ENCODE data around the gene ARHGAP22. TPM values are rescaled to one million over a fixed set of nuclear protein-coding genes. Genes with fewer than 3 reads are reported as not detected.

The ARHGAP22 gene
- total and polyA plus RNA-seq, 2 experiments from 2014 or later: 3.2 to 7.8 TPM

GRCh38 chr10:48492201-48492600 lies 112.7 kb downstream of the ARHGAP22 start:
- Histone ChIP-seq H3K4me1 (ENCODE audit: low read depth) (no peaks in the 10 kb centered on the region), H3K4me3 (no peak overlapping the region), H3K27ac (no peak overlapping the region), H3K36me3 (no peaks in the 10 kb centered on the region), H3K27me3 (no peaks in the 10 kb centered on the region), H3K9me3 (ENCODE audit: low read depth) (no peaks in the 10 kb centered on the region)
- TF ChIP-seq CTCF (IDR thresholded peaks at IDR 0.05; ENCODE audit: low read depth, low read length): no peak
- DNase-seq (ENCODE audit: low read depth in 1 of 2, low spot score in 1 of 2): no peak

GRCh38 chr10:48491392-48492139 lies 113.3 kb downstream of the ARHGAP22 start:
- no peak for TF ChIP-seq CTCF (IDR thresholded peaks at IDR 0.05; ENCODE audit: low read depth, low read length)
- Histone ChIP-seq H3K4me1 (ENCODE audit: low read depth) (no peaks in the 10 kb centered on the region), H3K36me3 (no peaks in the 10 kb centered on the region), H3K9me3 (ENCODE audit: low read depth) (no peaks in the 10 kb centered on the region), H3K27me3 (no peaks in the 10 kb centered on the region), H3K4me3 (no peak overlapping the region), H3K27ac (no peak overlapping the region)
- DNase-seq (ENCODE audit: low read depth in 1 of 2, low spot score in 1 of 2): no peak

DNA sequence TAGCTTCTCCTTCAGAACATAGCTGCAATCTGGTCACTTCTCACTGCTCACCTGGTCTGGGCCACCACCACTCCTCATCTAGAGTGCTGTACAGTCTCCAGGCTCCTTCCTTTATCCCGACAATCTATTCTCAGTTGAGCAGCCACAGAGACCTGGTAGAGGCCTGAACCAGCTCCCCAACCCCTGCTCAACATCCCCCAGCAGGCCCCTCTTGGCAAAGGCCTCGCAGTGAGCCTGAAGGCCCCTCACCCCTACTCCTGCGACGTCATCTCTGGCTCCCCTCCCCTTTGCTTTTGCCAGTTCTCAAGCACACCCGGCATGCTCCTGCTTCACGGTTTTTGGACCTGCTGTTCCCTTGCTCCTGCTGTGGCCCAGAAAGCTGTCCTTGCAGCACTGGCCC lies 113.9 kb downstream of the ARHGAP22 start:
- DNase-seq (ENCODE audit: low read depth in 1 of 2, low spot score in 1 of 2): no peak
- H3K4me1 ChIP-seq (ENCODE audit: low read depth): no peaks in the 10 kb centered on the region
- no peaks in the 10 kb centered on the region for H3K36me3 ChIP-seq
- no peak overlapping the region for H3K4me3 ChIP-seq
- no peak for TF ChIP-seq CTCF (IDR thresholded peaks at IDR 0.05; ENCODE audit: low read depth, low read length)
- H3K27ac ChIP-seq: no peak overlapping the region
- no peaks in the 10 kb centered on the region for H3K9me3 ChIP-seq (ENCODE audit: low read depth)
- H3K27me3 ChIP-seq: no peaks in the 10 kb centered on the region

DNA sequence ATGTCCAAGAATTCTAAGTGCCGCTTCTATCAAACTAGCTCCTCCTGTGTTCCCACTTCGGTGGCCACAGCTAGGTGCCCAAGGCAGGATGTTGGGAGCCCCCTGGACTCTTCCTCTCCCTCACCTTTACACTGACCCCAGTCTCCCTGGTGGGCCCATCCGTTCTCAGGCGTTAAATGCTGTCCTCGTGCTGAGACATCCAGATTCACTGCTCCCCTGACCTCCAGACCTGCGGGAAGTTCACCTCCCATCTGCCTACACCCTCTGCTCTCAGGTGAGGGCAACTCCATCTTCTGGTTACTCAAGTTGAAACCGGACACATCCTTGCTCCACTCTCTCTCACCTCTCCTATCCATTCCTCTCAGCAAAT lies 114.3 kb downstream of the ARHGAP22 start:
- H3K27me3 ChIP-seq: no peaks in the 10 kb centered on the region
- no peak for TF ChIP-seq CTCF (IDR thresholded peaks at IDR 0.05; ENCODE audit: low read depth, low read length)
- no peak for DNase-seq (ENCODE audit: low read depth in 1 of 2, low spot score in 1 of 2)
- H3K27ac ChIP-seq: no peak overlapping the region
- no peaks in the 10 kb centered on the region for H3K4me1 ChIP-seq (ENCODE audit: low read depth)
- no peak overlapping the region for H3K4me3 ChIP-seq
- no peaks in the 10 kb centered on the region for H3K9me3 ChIP-seq (ENCODE audit: low read depth)
- H3K36me3 ChIP-seq: no peaks in the 10 kb centered on the region

GRCh38 chr10:48489099-48489498 lies 115.8 kb downstream of the ARHGAP22 start:
- H3K4me3 ChIP-seq: no peak overlapping the region
- H3K36me3 ChIP-seq: no peaks in the 10 kb centered on the region
- H3K4me1 ChIP-seq (ENCODE audit: low read depth): no peaks in the 10 kb centered on the region
- DNase-seq (ENCODE audit: low read depth in 1 of 2, low spot score in 1 of 2): no peak
- H3K9me3 ChIP-seq (ENCODE audit: low read depth): no peaks in the 10 kb centered on the region
- no peak overlapping the region for H3K27ac ChIP-seq
- H3K27me3 ChIP-seq: no peaks in the 10 kb centered on the region
- no peak for TF ChIP-seq CTCF (IDR thresholded peaks at IDR 0.05; ENCODE audit: low read depth, low read length)
